Measurements from ENCODE around the gene SCN4A. TPM values are rescaled to one million over a fixed set of nuclear protein-coding genes. Genes with fewer than 3 reads are reported as not detected.

The SCN4A gene
- total RNA-seq, 3 donors from 2014 or later (not counting 1 experiment from before 2014, with no cell fraction given), result 0.10 to 0.14 (median 0.14) TPM

- intact Hi-C loops (cut with micrococcal nuclease), result no loop called here
- WGBS (ENCODE audit: insufficient coverage), result 7% methylated on average over 19 of the region's 19 CpGs
Measured at GRCh38 chr17:63931981-63932561, 40.6 kb downstream of the SCN4A start, which contains the start of gene CD79B. TSS of gene CD79B (minus strand) at chr17:63932331. CDS start at chr17:63932261, 70 bp downstream.

GRCh38 chr17:63930951-63931575 lies 41.7 kb downstream of the SCN4A start:
- Histone ChIP-seq H3K36me3 (ENCODE audit: control insufficient read depth, insufficient read depth, low read length) (peaks cover 14% of the 10 kb centered on the region), H3K4me3 (ENCODE audit: low read length) (peak overlapping the region; percentile 51), H3K9me3 (ENCODE audit: control insufficient read depth, insufficient read depth, low read length) (no peaks in the 10 kb centered on the region), H3K27me3 (ENCODE audit: control insufficient read depth, insufficient read depth, low read length) (no peaks in the 10 kb centered on the region), H3K27ac (ENCODE audit: low read length) (peak overlapping the region; percentile 17), H3K4me1 (ENCODE audit: control insufficient read depth, insufficient read depth, low read length) (peaks cover 48% of the 10 kb centered on the region)
- Mint-ChIP-seq H3K36me3 (no peaks in the 10 kb centered on the region), H3K4me1 (peaks cover 13 to 30% of the 10 kb centered on the region in 2 donors), H3K9me3 (no peaks in the 10 kb centered on the region), H3K27ac (peak overlapping the region; percentile 43 to 95), H3K4me3 (peak overlapping the region; percentile 91), H3K27me3 (ENCODE audit: low read depth in 2 of 2) (no peaks in the 10 kb centered on the region)
- DNase-seq, result peak; percentile 53 to 76
- TF ChIP-seq CTCF (IDR thresholded peaks at IDR 0.05), result no peak
- intact Hi-C loops (cut with micrococcal nuclease), result no loop called here
- 33% methylated on average over 15 of the region's 16 CpGs for WGBS (ENCODE audit: insufficient coverage)
- peak; percentile 74 to 83 (median 79) for ATAC-seq

More at GRCh38 chr17:63931981-63932561, 40.6 kb downstream of the SCN4A start, which contains the start of gene CD79B:
- H3K9me3 ChIP-seq (ENCODE audit: control insufficient read depth, insufficient read depth, low read length), result no peaks in the 10 kb centered on the region
- Mint-ChIP-seq H3K4me1 (peaks cover 13 to 30% of the 10 kb centered on the region in 2 donors), H3K4me3 (peak within 1 kb of the TSS; percentile 91), H3K36me3 (no peaks in the 10 kb centered on the region), H3K27me3 (ENCODE audit: low read depth in 2 of 2) (no peaks in the 10 kb centered on the region), H3K27ac (peak within 1 kb of the TSS; percentile 80 to 95), H3K9me3 (no peaks in the 10 kb centered on the region)
- H3K27me3 ChIP-seq (ENCODE audit: control insufficient read depth, insufficient read depth, low read length), result no peaks in the 10 kb centered on the region
- H3K4me1 ChIP-seq (ENCODE audit: control insufficient read depth, insufficient read depth, low read length), result peaks cover 48% of the 10 kb centered on the region
- ATAC-seq (peak; percentile 68 to 82 (median 76)), DNase-seq (peak; percentile 28 to 55)
- peaks cover 14% of the 10 kb centered on the region for H3K36me3 ChIP-seq (ENCODE audit: control insufficient read depth, insufficient read depth, low read length)
- no peak for TF ChIP-seq CTCF (IDR thresholded peaks at IDR 0.05)
- H3K4me3 ChIP-seq (ENCODE audit: low read length), result peak within 1 kb of the TSS; percentile 51
- peak within 1 kb of the TSS; percentile 17 for H3K27ac ChIP-seq (ENCODE audit: low read length)

DNA sequence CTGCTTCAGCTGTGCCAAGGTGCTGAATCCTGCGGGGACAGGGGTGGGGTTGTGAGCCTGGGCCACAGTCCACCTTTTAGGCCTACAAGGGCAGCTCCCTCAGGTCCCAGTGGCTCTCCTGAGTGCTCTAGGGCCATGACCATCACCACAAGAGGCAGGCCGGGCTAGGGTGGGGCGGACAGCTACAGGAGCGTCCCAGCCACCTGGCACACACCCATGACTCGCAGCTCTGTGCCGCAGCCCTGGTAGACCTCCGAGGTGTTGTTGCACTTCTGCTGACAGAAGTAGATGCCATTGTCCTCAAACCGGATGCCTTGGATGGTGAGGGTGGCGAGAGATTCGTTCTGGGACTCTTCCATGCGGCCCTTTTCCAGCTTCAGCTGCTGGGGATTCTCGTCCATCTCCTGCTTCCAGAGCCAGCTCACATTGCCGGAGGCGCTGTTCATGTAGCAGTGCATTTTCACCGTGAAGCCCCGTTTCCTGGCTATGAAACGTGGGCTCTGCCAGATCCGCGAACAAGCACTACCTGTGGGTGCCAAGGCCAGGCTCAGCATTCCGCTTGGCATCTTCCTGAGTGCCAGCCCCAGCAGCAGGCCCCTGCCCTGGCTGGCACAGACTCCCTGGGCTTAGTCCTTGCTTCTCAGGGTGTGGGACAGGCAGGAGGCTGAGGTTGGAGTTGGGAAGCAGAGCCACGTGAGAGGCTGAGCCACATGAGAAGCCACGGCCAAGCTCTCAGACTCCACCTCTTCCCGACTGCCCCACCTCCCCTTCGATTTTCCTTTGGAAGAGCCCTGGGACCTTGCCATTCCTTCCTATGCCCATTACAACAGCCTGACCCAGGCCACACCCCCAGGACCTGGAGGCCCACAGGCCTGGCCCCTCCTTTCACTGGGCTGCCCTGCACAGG lies 42.6 kb downstream of the SCN4A start:
- Mint-ChIP-seq H3K4me1 (peaks cover 13 to 30% of the 10 kb centered on the region in 2 donors), H3K27ac (peak overlapping the region; percentile 43 to 95), H3K27me3 (ENCODE audit: low read depth in 2 of 2) (no peaks in the 10 kb centered on the region), H3K36me3 (no peaks in the 10 kb centered on the region), H3K9me3 (no peaks in the 10 kb centered on the region), H3K4me3 (no peak overlapping the region)
- Histone ChIP-seq H3K36me3 (ENCODE audit: control insufficient read depth, insufficient read depth, low read length) (peaks cover 14% of the 10 kb centered on the region), H3K27ac (ENCODE audit: low read length) (no peak overlapping the region), H3K9me3 (ENCODE audit: control insufficient read depth, insufficient read depth, low read length) (no peaks in the 10 kb centered on the region), H3K27me3 (ENCODE audit: control insufficient read depth, insufficient read depth, low read length) (no peaks in the 10 kb centered on the region), H3K4me1 (ENCODE audit: control insufficient read depth, insufficient read depth, low read length) (peaks cover 47% of the 10 kb centered on the region), H3K4me3 (ENCODE audit: low read length) (peak overlapping the region; percentile 51)
- DNase-seq, result no peak
- ATAC-seq, result no peak
- no peak for TF ChIP-seq CTCF (IDR thresholded peaks at IDR 0.05)
- 80% methylated on average over 24 of the region's 24 CpGs for WGBS (ENCODE audit: insufficient coverage)
- intact Hi-C loops (cut with micrococcal nuclease), result no loop called here
